CD14-positive monocyte (primary cell): ENCODE results near the gene OR6M1. TPM values are rescaled to one million over a fixed set of nuclear protein-coding genes. Genes with fewer than 3 reads are reported as not detected.

Experiments used
- DNase-seq, 3 donors: peaks; one replicate each; pipeline ENCODE4 v3.0.0-alpha.2; 2011 to 2022
- H2AFZ ChIP-seq: 2 replicates; pipeline ENCODE4 v1.6.0; 2012; ENCODE audit warnings: mild to moderate bottlenecking, low read depth, low read length, inconsistent platforms; ENCODE audit not compliant: insufficient read depth, poor library complexity, severe bottlenecking
- H3K27ac ChIP-seq, 2 donors: 1 replicate in 1 of 2; 2 replicates in 1 of 2; pipeline ENCODE4 v1.5.1; 2012 to 2013; ENCODE audit warnings: low read length in 2 of 2, control low read depth in 1 of 2, inconsistent platforms in 1 of 2, low read depth in 1 of 2, mild to moderate bottlenecking in 1 of 2
- H3K27me3 ChIP-seq, 2 donors: one replicate each; pipeline versions ENCODE4 v1.6.0 to v1.6.1; 2011 to 2013; ENCODE audit warnings: low read length in 2 of 2; ENCODE audit not compliant: control insufficient read depth in 2 of 2, insufficient read depth in 2 of 2
- H3K36me3 ChIP-seq, 2 donors: replicated peaks in 1 of 2; 1 replicate in 1 of 2; 2 replicates in 1 of 2; pipeline versions ENCODE4 v1.5.1 to v1.6.1; 2012 to 2013; ENCODE audit warnings: low read length in 2 of 2, control low read depth in 1 of 2, inconsistent platforms in 1 of 2, mild to moderate bottlenecking in 1 of 2; ENCODE audit not compliant: insufficient read depth in 2 of 2, control insufficient read depth in 1 of 2
- H3K4me1 ChIP-seq, 2 donors: 1 replicate in 1 of 2; 2 replicates in 1 of 2; pipeline versions ENCODE4 v1.5.1 to v1.6.1; 2012 to 2013; ENCODE audit warnings: low read length in 2 of 2, control low read depth in 1 of 2, inconsistent platforms in 1 of 2, mild to moderate bottlenecking in 1 of 2, moderate library complexity in 1 of 2; ENCODE audit not compliant: insufficient read depth in 2 of 2, control insufficient read depth in 1 of 2
- H3K4me2 ChIP-seq: replicated peaks from 2 replicates; pipeline ENCODE3; 2012; ENCODE audit warnings: low read length, moderate library complexity, mild to moderate bottlenecking; ENCODE audit not compliant: poor library complexity, severe bottlenecking; ENCODE audit errors: extremely low read depth
- H3K4me3 ChIP-seq, 3 experiments: fragments of 200-600 bp in 1 of 3; sonication (generic) in 1 of 3; replicated peaks in 1 of 3; 1 replicate in 2 of 3; 2 replicates in 1 of 3; pipeline ENCODE4 v1.5.1; 2011 to 2013; ENCODE audit warnings: low read length in 3 of 3, mild to moderate bottlenecking in 3 of 3, control low read depth in 2 of 3, low read depth in 2 of 3, inconsistent platforms in 1 of 3, moderate library complexity in 1 of 3
- H3K79me2 ChIP-seq: 2 replicates; pipeline ENCODE4 v1.6.0; 2012; ENCODE audit warnings: mild to moderate bottlenecking, control low read depth, inconsistent platforms, low read length, moderate library complexity; ENCODE audit not compliant: insufficient read depth
- H3K9ac ChIP-seq: 2 replicates; pipeline ENCODE4 v1.6.0; 2017; ENCODE audit warnings: low read length, mild to moderate bottlenecking; ENCODE audit not compliant: insufficient read depth, poor library complexity, severe bottlenecking
- H3K9me3 ChIP-seq, 2 donors: replicated peaks in 1 of 2; 1 replicate in 1 of 2; 2 replicates in 1 of 2; pipeline versions ENCODE4 v1.5.1 to v1.6.1; 2012 to 2013; ENCODE audit warnings: low read length in 2 of 2, control low read depth in 1 of 2; ENCODE audit not compliant: control insufficient read depth in 1 of 2, insufficient read depth in 1 of 2
- H4K20me1 ChIP-seq: 2 replicates; pipeline ENCODE4 v1.6.0; 2012; ENCODE audit warnings: mild to moderate bottlenecking, low read length, control low read depth, moderate library complexity; ENCODE audit not compliant: insufficient read depth
- H3K27ac Mint-ChIP-seq, 7 donors: one replicate each; pipeline ENCODE4 v1.8.0; 2020; ENCODE audit warnings: mild to moderate bottlenecking in 7 of 7, mixed read lengths in 7 of 7, moderate library complexity in 6 of 7, inconsistent platforms in 2 of 7
- H3K27me3 Mint-ChIP-seq, 3 donors: one replicate each; pipeline ENCODE4 v1.8.0; 2021 to 2022; ENCODE audit warnings: low read depth in 3 of 3, mild to moderate bottlenecking in 3 of 3, mixed read lengths in 3 of 3, moderate library complexity in 3 of 3, inconsistent platforms in 1 of 3
- H3K36me3 Mint-ChIP-seq, 2 donors: one replicate each; pipeline ENCODE4 v1.8.0; 2020; ENCODE audit warnings: mixed read lengths in 2 of 2, inconsistent platforms in 1 of 2, mild to moderate bottlenecking in 1 of 2
- H3K4me1 Mint-ChIP-seq: one replicate; pipeline ENCODE4 v1.8.0; 2020; ENCODE audit warnings: mild to moderate bottlenecking, mixed read lengths
- H3K4me3 Mint-ChIP-seq, 2 donors: one replicate each; pipeline ENCODE4 v1.8.0; 2020; ENCODE audit warnings: mild to moderate bottlenecking in 2 of 2, mixed read lengths in 2 of 2, moderate library complexity in 1 of 2
- H3K9me3 Mint-ChIP-seq, 7 donors: one replicate each; pipeline ENCODE4 v1.8.0; 2020 to 2022; ENCODE audit warnings: mixed read lengths in 7 of 7, mild to moderate bottlenecking in 6 of 7, moderate library complexity in 6 of 7, inconsistent platforms in 2 of 7
- CTCF ChIP-seq: fragments of 200-600 bp; IDR thresholded peaks from one replicate; pipeline ENCODE4 v1.8.0; 2022; ENCODE audit warnings: antibody characterized with exemption, mild to moderate bottlenecking
- WGBS: methylation state at CpG from one replicate; pipeline ENCODE4 v1.1.5; 2013; ENCODE audit warnings: missing lambda C conversion rate; ENCODE audit not compliant: insufficient coverage; 5-methylcytosine and 5-hydroxymethylcytosine counted together
- intact Hi-C, 2 donors: fragments of 100-400 bp; cut with micrococcal nuclease; formaldehyde crosslinking; loops; one replicate each; pipeline versions ENCODE4 v1.15.0 to v1.15.1; 2023
- polyA plus RNA-seq, 3 donors: library from polyadenylated mRNA; depleted of rRNA in 1 of 3; unstranded in 2 of 3; stranded (reverse) in 1 of 3; fragments of 300-500 nt in 2 of 3; fragments of >200 nt in 1 of 3; fragmentation: Illumina TruSeq in 2 of 3; gene quantifications; 1 replicate in 2 of 3; 2 replicates in 1 of 3; pipeline ENCODE4 v1.2.3, GENCODE V29; 2012 to 2021

OR6M1 gene
- polyA plus RNA-seq, 3 donors, result not detected

GRCh38 chr11:123838659-123839058, 32.5 kb upstream of the OR6M1 start:
- no peak overlapping the region for H2AFZ ChIP-seq
- no peaks in the 10 kb centered on the region for H3K36me3 ChIP-seq
- DNase-seq, result no peak
- Mint-ChIP-seq H3K36me3 (no peaks in the 10 kb centered on the region), H3K4me1 (no peaks in the 10 kb centered on the region), H3K9me3 (peaks cover 0 to 8% (median 2%) of the 10 kb centered on the region in 7 donors), H3K27me3 (peaks cover 0 to 4% (median 4%) of the 10 kb centered on the region in 3 donors), H3K4me3 (no peak overlapping the region), H3K27ac (no peak overlapping the region)
- H3K27ac ChIP-seq, result no peak overlapping the region
- 83% methylated on average over 1 of the region's 1 CpG for WGBS
- intact Hi-C loops, result no loop called here
- H3K27me3 ChIP-seq, result no peaks in the 10 kb centered on the region
- H3K79me2 ChIP-seq, result no peaks in the 10 kb centered on the region
- H4K20me1 ChIP-seq, result no peaks in the 10 kb centered on the region
- H3K4me3 ChIP-seq, result no peak overlapping the region
- H3K4me2 ChIP-seq, result no peak overlapping the region
- no peak for TF ChIP-seq CTCF
- peaks cover 0 to 3% of the 10 kb centered on the region in 2 donors for H3K9me3 ChIP-seq
- no peak overlapping the region for H3K9ac ChIP-seq
- no peaks in the 10 kb centered on the region for H3K4me1 ChIP-seq

GRCh38 chr11:123838199-123838598, 32.0 kb upstream of the OR6M1 start:
- no peak overlapping the region for H3K9ac ChIP-seq
- no peaks in the 10 kb centered on the region for H3K27me3 ChIP-seq
- H3K4me3 ChIP-seq, result no peak overlapping the region
- no peaks in the 10 kb centered on the region for H3K4me1 ChIP-seq
- intact Hi-C loops, result no loop called here
- no peaks in the 10 kb centered on the region for H4K20me1 ChIP-seq
- H3K9me3 Mint-ChIP-seq, result peaks cover 0 to 8% (median 2%) of the 10 kb centered on the region in 7 donors
- no peaks in the 10 kb centered on the region for H3K36me3 Mint-ChIP-seq
- no peak overlapping the region for H3K27ac ChIP-seq
- no peak overlapping the region for H3K4me2 ChIP-seq
- 90% methylated on average over 2 of the region's 3 CpGs for WGBS
- no peak for DNase-seq
- no peak overlapping the region for H3K4me3 Mint-ChIP-seq
- H3K79me2 ChIP-seq, result no peaks in the 10 kb centered on the region
- no peak overlapping the region for H3K27ac Mint-ChIP-seq
- H3K9me3 ChIP-seq, result peaks cover 0 to 3% of the 10 kb centered on the region in 2 donors
- no peaks in the 10 kb centered on the region for H3K4me1 Mint-ChIP-seq
- no peaks in the 10 kb centered on the region for H3K36me3 ChIP-seq
- H3K27me3 Mint-ChIP-seq, result peaks cover 0 to 4% (median 4%) of the 10 kb centered on the region in 3 donors
- no peak for TF ChIP-seq CTCF
- H2AFZ ChIP-seq, result no peak overlapping the region
